Thymus (tissue), 11 donors: Measurements from ENCODE around the gene PIP5K1C. TPM values are rescaled to one million over a fixed set of nuclear protein-coding genes. Genes with fewer than 3 reads are reported as not detected.
"Not testable (repeated sequence)": the region's sequence is repeated elsewhere in the genome, so short reads cannot be mapped to it uniquely, and the experiment has no call there.

Source experiments
- DNase-seq, 9 donors: peaks; one replicate each; pipeline ENCODE4 v3.0.0-alpha.2; 2013; ENCODE audit warnings: low spot score in 9 of 9, low read depth in 6 of 9, missing footprints in 1 of 9
- H3K27ac ChIP-seq, 2 donors: one replicate each; pipeline ENCODE4 v1.5.1; 2013; ENCODE audit warnings: control low read depth in 1 of 2, low read depth in 1 of 2, low read length in 1 of 2, mild to moderate bottlenecking in 1 of 2, moderate library complexity in 1 of 2
- H3K27me3 ChIP-seq, 2 donors: one replicate each; pipeline ENCODE4 v1.5.1; 2013; ENCODE audit warnings: low read length in 1 of 2; ENCODE audit not compliant: control insufficient read depth in 2 of 2, insufficient read depth in 1 of 2
- H3K36me3 ChIP-seq, 2 donors: one replicate each; pipeline ENCODE4 v1.5.1; 2013; ENCODE audit warnings: low read length in 1 of 2, mild to moderate bottlenecking in 1 of 2, moderate library complexity in 1 of 2; ENCODE audit not compliant: control insufficient read depth in 2 of 2, insufficient read depth in 2 of 2
- H3K4me1 ChIP-seq, 2 donors: one replicate each; pipeline ENCODE4 v1.5.1; 2013; ENCODE audit warnings: low read length in 2 of 2; ENCODE audit not compliant: control insufficient read depth in 2 of 2, insufficient read depth in 2 of 2
- H3K4me3 ChIP-seq, 2 donors: one replicate each; pipeline ENCODE4 v1.5.1; 2013; ENCODE audit warnings: low read length in 2 of 2, control low read depth in 1 of 2, mild to moderate bottlenecking in 1 of 2
- H3K9me3 ChIP-seq, 2 donors: one replicate each; pipeline ENCODE4 v1.5.1; 2013; ENCODE audit warnings: low read length in 1 of 2, mild to moderate bottlenecking in 1 of 2; ENCODE audit not compliant: control insufficient read depth in 2 of 2, insufficient read depth in 1 of 2
- WGBS: extraction: QIAGEN DNeasy Blood & Tissue Kit; methylation state at CpG from one replicate; pipeline ENCODE4 v1.1.7; 2013; 5-methylcytosine and 5-hydroxymethylcytosine counted together
- polyA plus RNA-seq: library from polyadenylated mRNA; stranded (reverse); fragments of 200-250 nt; gene quantifications from one replicate; pipeline ENCODE4 v1.2.3, GENCODE V29; 2013
- total RNA-seq: library from RNA; stranded (reverse); fragments of 120-200 nt; gene quantifications from one replicate; pipeline ENCODE4 v1.2.4, GENCODE V29; 2013
- donor health status: healthy.

PIP5K1C gene
- total and polyA plus RNA-seq, 2 donors, result 3.4 to 14.0 TPM

GRCh38 chr19:3667766-3668165, 32.5 kb downstream of the PIP5K1C start:
- Histone ChIP-seq H3K4me3 (no peak overlapping the region), H3K9me3 (peaks cover 0 to 4% of the 10 kb centered on the region in 2 donors), H3K4me1 (peaks cover 2 to 13% of the 10 kb centered on the region in 2 donors), H3K27me3 (peaks cover 19 to 28% of the 10 kb centered on the region in 2 donors), H3K36me3 (peaks cover 13 to 27% of the 10 kb centered on the region in 2 donors), H3K27ac (no peak overlapping the region)
- 96% methylated on average over 17 of the region's 17 CpGs for WGBS
- no peak for DNase-seq

- H3K4me1 ChIP-seq, result peaks cover 2 to 13% of the 10 kb centered on the region in 2 donors
- no peak for DNase-seq
- no peak overlapping the region for H3K27ac ChIP-seq
- no peak overlapping the region for H3K4me3 ChIP-seq
- H3K9me3 ChIP-seq, result peaks cover 0 to 4% of the 10 kb centered on the region in 2 donors
- peaks cover 17 to 22% of the 10 kb centered on the region in 2 donors for H3K27me3 ChIP-seq
- 94% methylated on average over 18 of the region's 18 CpGs for WGBS
- H3K36me3 ChIP-seq, result peaks cover 13 to 27% of the 10 kb centered on the region in 2 donors
These were observed 33.1 kb downstream of the PIP5K1C start for GRCh38 chr19:3667037-3667638.

- H3K27ac ChIP-seq, DNase-seq, H3K9me3 ChIP-seq, H3K4me1 ChIP-seq, H3K4me3 ChIP-seq: not testable (repeated sequence)
- 96% methylated on average over 14 of the region's 14 CpGs for WGBS
- peaks cover 10 to 16% of the 10 kb centered on the region in 2 donors for H3K27me3 ChIP-seq
- H3K36me3 ChIP-seq, result peaks cover 13 to 34% of the 10 kb centered on the region in 2 donors
These were observed 33.8 kb downstream of the PIP5K1C start for GRCh38 chr19:3666545-3666856.

GRCh38 chr19:3665681-3666544, 34.4 kb downstream of the PIP5K1C start:
- H3K9me3 ChIP-seq, result peaks cover 0 to 6% of the 10 kb centered on the region in 2 donors
- H3K4me1 ChIP-seq, result peaks cover 0 to 2% of the 10 kb centered on the region in 2 donors
- H3K36me3 ChIP-seq, result peaks cover 13 to 37% of the 10 kb centered on the region in 2 donors
- peaks cover 4 to 10% of the 10 kb centered on the region in 2 donors for H3K27me3 ChIP-seq
- 58% methylated on average over 40 of the region's 40 CpGs for WGBS
- no peak overlapping the region for H3K4me3 ChIP-seq
- DNase-seq, result peak; percentile 6 to 58 (median 43)
- H3K27ac ChIP-seq, result no peak overlapping the region

GRCh38 chr19:3664879-3665642, 35.2 kb downstream of the PIP5K1C start:
- H3K9me3 ChIP-seq, result peaks cover 0 to 6% of the 10 kb centered on the region in 2 donors
- no peak overlapping the region for H3K4me3 ChIP-seq
- H3K27me3 ChIP-seq, result peaks cover 0 to 1% of the 10 kb centered on the region in 2 donors
- H3K27ac ChIP-seq, result no peak overlapping the region
- 94% methylated on average over 19 of the region's 19 CpGs for WGBS
- H3K4me1 ChIP-seq, result no peaks in the 10 kb centered on the region
- DNase-seq, result no peak
- H3K36me3 ChIP-seq, result peaks cover 17 to 37% of the 10 kb centered on the region in 2 donors

- WGBS, result 98% methylated on average over 18 of the region's 18 CpGs
These were observed 36.4 kb downstream of the PIP5K1C start for GRCh38 chr19:3663838-3664237.

GRCh38 chr19:3661284-3662238, 38.7 kb downstream of the PIP5K1C start:
- H3K36me3 ChIP-seq, result peaks cover 22 to 65% of the 10 kb centered on the region in 2 donors

More at GRCh38 chr19:3663838-3664237, 36.4 kb downstream of the PIP5K1C start:
- no peak for DNase-seq
- Histone ChIP-seq H3K27me3 (no peaks in the 10 kb centered on the region), H3K36me3 (peaks cover 19 to 47% of the 10 kb centered on the region in 2 donors), H3K4me3 (no peak overlapping the region), H3K27ac (no peak overlapping the region), H3K9me3 (peaks cover 0 to 6% of the 10 kb centered on the region in 2 donors), H3K4me1 (no peaks in the 10 kb centered on the region)

GRCh38 chr19:3660493-3661219, 39.6 kb downstream of the PIP5K1C start:
- Histone ChIP-seq H3K27me3 (no peaks in the 10 kb centered on the region), H3K9me3 (peaks cover 0 to 3% of the 10 kb centered on the region in 2 donors), H3K36me3 (peaks cover 22 to 69% of the 10 kb centered on the region in 2 donors), H3K27ac (no peak overlapping the region), H3K4me3 (no peak overlapping the region), H3K4me1 (no peaks in the 10 kb centered on the region)
- no peak for DNase-seq
- 92% methylated on average over 23 of the region's 23 CpGs for WGBS

More at GRCh38 chr19:3661284-3662238, 38.7 kb downstream of the PIP5K1C start:
- no peaks in the 10 kb centered on the region for H3K27me3 ChIP-seq
- WGBS, result 98% methylated on average over 34 of the region's 34 CpGs
- no peak overlapping the region for H3K27ac ChIP-seq
- no peaks in the 10 kb centered on the region for H3K4me1 ChIP-seq
- H3K9me3 ChIP-seq, result peaks cover 0 to 3% of the 10 kb centered on the region in 2 donors
- DNase-seq, result no peak
- no peak overlapping the region for H3K4me3 ChIP-seq
